ENCODE measurements around the gene TP53AIP1.

Gene TP53AIP1

GRCh38 chr11:128957202-128957482 is 14.5 kb upstream of the TP53AIP1 start:
- no peak for DNase-seq (ENCODE audit: low read depth)
- TF ChIP-seq CTCF (IDR thresholded peaks at IDR 0.05; ENCODE audit: insufficient read depth, low read depth, low read length, missing control alignments): no peak

GRCh38 chr11:128956401-128957201 is 13.9 kb upstream of the TP53AIP1 start:
- H3K4me3 ChIP-seq (ENCODE audit: low read length): no peak overlapping the region
- DNase-seq (ENCODE audit: low read depth): peak; percentile 81
- peak; percentile 71 for TF ChIP-seq CTCF (IDR thresholded peaks at IDR 0.05; ENCODE audit: insufficient read depth, low read depth, low read length, missing control alignments)

More at GRCh38 chr11:128957202-128957482, 14.5 kb upstream of the TP53AIP1 start:
- no peak overlapping the region for H3K4me3 ChIP-seq (ENCODE audit: low read length)

GRCh38 chr11:128955636-128956035 is 13.0 kb upstream of the TP53AIP1 start:
- TF ChIP-seq CTCF (IDR thresholded peaks at IDR 0.05; ENCODE audit: insufficient read depth, low read depth, low read length, missing control alignments): no peak
- no peak overlapping the region for H3K4me3 ChIP-seq (ENCODE audit: low read length)
- DNase-seq (ENCODE audit: low read depth): no peak

GRCh38 chr11:128953151-128953550 is 10.5 kb upstream of the TP53AIP1 start:
- H3K4me3 ChIP-seq (ENCODE audit: low read length): no peak overlapping the region
- TF ChIP-seq CTCF (IDR thresholded peaks at IDR 0.05; ENCODE audit: insufficient read depth, low read depth, low read length, missing control alignments): no peak
- DNase-seq (ENCODE audit: low read depth): no peak

- TF ChIP-seq CTCF (IDR thresholded peaks at IDR 0.05; ENCODE audit: insufficient read depth, low read depth, low read length, missing control alignments): no peak
- peak; percentile 39 for DNase-seq (ENCODE audit: low read depth)
- no peak overlapping the region for H3K4me3 ChIP-seq (ENCODE audit: low read length)
These were observed 7.3 kb upstream of the TP53AIP1 start for GRCh38 chr11:128949791-128950454.

- DNase-seq (ENCODE audit: low read depth): no peak
- no peak for TF ChIP-seq CTCF (IDR thresholded peaks at IDR 0.05; ENCODE audit: insufficient read depth, low read depth, low read length, missing control alignments)
- H3K4me3 ChIP-seq (ENCODE audit: low read length): no peak overlapping the region
These were observed 5.9 kb upstream of the TP53AIP1 start for GRCh38 chr11:128948583-128948982.
